ENCODE data around the gene KRTAP5-11. TPM values are rescaled to one million over a fixed set of nuclear protein-coding genes. Genes with fewer than 3 reads are reported as not detected.

KRTAP5-11 gene
- total and polyA plus RNA-seq, 2 experiments from 2014 or later, result not detected

DNA sequence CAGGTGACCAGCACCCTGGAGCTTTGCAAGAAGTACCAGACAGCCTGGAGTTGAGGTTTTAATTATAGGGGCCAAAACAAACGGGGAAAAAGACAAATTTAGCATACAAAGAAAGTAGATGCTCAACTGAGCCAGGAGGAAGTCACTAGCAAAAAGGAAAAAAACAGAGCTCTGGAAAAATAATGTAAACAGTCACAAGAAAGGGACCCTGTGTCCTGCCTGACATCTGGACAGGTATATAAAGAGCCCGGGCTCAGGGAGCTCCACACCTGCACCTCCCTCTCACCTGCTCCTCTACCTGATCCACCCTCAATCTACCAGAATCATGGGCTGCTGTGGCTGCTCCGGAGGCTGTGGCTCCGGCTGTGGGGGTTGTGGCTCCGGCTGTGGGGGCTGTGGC lies 17.4 kb downstream of the KRTAP5-11 start, which contains the start of gene KRTAP5-10:
TSS of gene KRTAP5-10 (plus strand) at position 301 of the 400 bp plus-strand sequence. CDS start at position 326, 25 bp downstream.
- H3K4me1 Mint-ChIP-seq, result peaks cover 38% of the 10 kb centered on the region
- no peak within 1 kb of the TSS for H3K27ac Mint-ChIP-seq
- ATAC-seq, result no peak

More for the DNA sequence above, 17.4 kb downstream of the KRTAP5-11 start, which contains the start of gene KRTAP5-10:
- Histone ChIP-seq H4K20me1 (replicated peaks; ENCODE audit: insufficient read depth) (no peaks in the 10 kb centered on the region), H3K27ac (ENCODE audit: low read depth) (no peak within 1 kb of the TSS), H3K4me2 (no peak within 1 kb of the TSS), H2AFZ (no peak within 1 kb of the TSS), H3F3A (replicated peaks; ENCODE audit: low read depth) (no peaks in the 10 kb centered on the region), H3K4me3 (no peak within 1 kb of the TSS), H3K4me1 (ENCODE audit: insufficient read depth) (peaks cover 16% of the 10 kb centered on the region), H3K27me3 (ENCODE audit: insufficient read depth) (no peaks in the 10 kb centered on the region), H3K36me3 (ENCODE audit: insufficient read depth) (no peaks in the 10 kb centered on the region), H3K79me2 (replicated peaks; ENCODE audit: insufficient read depth) (no peaks in the 10 kb centered on the region), H3K9me2 (ENCODE audit: insufficient read depth) (no peaks in the 10 kb centered on the region)
- no peak for DNase-seq (ENCODE audit: low spot score)
- Mint-ChIP-seq H3K4me3 (no peak within 1 kb of the TSS; the same call in 2 of the 3 replicates), H3K36me3 (ENCODE audit: low read depth) (no peaks in the 10 kb centered on the region; the same call in 2 of the 3 replicates), H3K9me3 (peaks cover 9% of the 10 kb centered on the region; the same call in 2 of the 3 replicates), H3K27me3 (ENCODE audit: insufficient read depth, low read depth, poor library complexity) (peaks cover 12% of the 10 kb centered on the region)
- TF ChIP-seq ZNF462 (CRISPR knock-in tag; IDR thresholded peaks at IDR 0.05), result no peak
- no peak for TF ChIP-seq ZNF331 (CRISPR knock-in tag; IDR thresholded peaks at IDR 0.05; ENCODE audit: low read depth)
- TF ChIP-seq STAT1 (IDR thresholded peaks at IDR 0.05; ENCODE audit: unreplicated experiment), result no peak
- no peak for TF ChIP-seq ZNF114 (CRISPR knock-in tag; IDR thresholded peaks at IDR 0.05)
